Chondrocyte (in vitro differentiated cells): ENCODE data around the gene CBL. TPM values are rescaled to one million over a fixed set of nuclear protein-coding genes. Genes with fewer than 3 reads are reported as not detected.
A peak's percentile ranks its signal among the peaks of the same experiment; 100 is the strongest.
"Not testable (repeated sequence)": the region's sequence is repeated elsewhere in the genome, so short reads cannot be mapped to it uniquely, and the experiment has no call there.

ENCODE experiments used
- DNase-seq: peaks from one replicate; pipeline ENCODE4 v3.0.0; 2021; ENCODE audit warnings: mixed read lengths, low spot score
- H3K27ac Mint-ChIP-seq: one replicate; pipeline ENCODE4 v1.8.0; 2021; ENCODE audit warnings: mild to moderate bottlenecking, moderate library complexity, mixed read lengths; ENCODE audit not compliant: unreplicated experiment
- H3K27me3 Mint-ChIP-seq: 2 replicates; pipeline ENCODE4 v1.8.0; 2021; ENCODE audit warnings: low read depth, mixed read lengths
- H3K36me3 Mint-ChIP-seq: 2 replicates; pipeline ENCODE4 v1.8.0; 2021; ENCODE audit warnings: low read depth, mixed read lengths
- H3K4me1 Mint-ChIP-seq: 2 replicates; pipeline ENCODE4 v1.8.0; 2021; ENCODE audit warnings: low read depth, mild to moderate bottlenecking, mixed read lengths
- H3K4me3 Mint-ChIP-seq: one replicate; pipeline ENCODE4 v1.8.0; 2021; ENCODE audit warnings: mild to moderate bottlenecking, moderate library complexity, mixed read lengths; ENCODE audit not compliant: unreplicated experiment
- H3K9me3 Mint-ChIP-seq: 2 replicates; pipeline ENCODE4 v1.8.0; 2021; ENCODE audit warnings: low read depth, mixed read lengths
- total RNA-seq: library from RNA; stranded (reverse); gene quantifications from 3 replicates; pipeline ENCODE4 v1.2.1, GENCODE V29; 2021
- TF ChIP-seq, protein P1 (sequence below): fragments of 200-600 bp; sonication (generic); IDR thresholded peaks from 2 replicates; pipeline ENCODE4 v1.5.0; 2021; ENCODE audit warnings: antibody characterized with exemption, mild to moderate bottlenecking, moderate library complexity

Gene CBL
- total RNA-seq, 1 donor from 2014 or later, result 25.8 TPM

- no peaks in the 10 kb centered on the region for H3K36me3 Mint-ChIP-seq
- H3K9me3 Mint-ChIP-seq, result no peaks in the 10 kb centered on the region
- TF ChIP-seq, protein P1, sequence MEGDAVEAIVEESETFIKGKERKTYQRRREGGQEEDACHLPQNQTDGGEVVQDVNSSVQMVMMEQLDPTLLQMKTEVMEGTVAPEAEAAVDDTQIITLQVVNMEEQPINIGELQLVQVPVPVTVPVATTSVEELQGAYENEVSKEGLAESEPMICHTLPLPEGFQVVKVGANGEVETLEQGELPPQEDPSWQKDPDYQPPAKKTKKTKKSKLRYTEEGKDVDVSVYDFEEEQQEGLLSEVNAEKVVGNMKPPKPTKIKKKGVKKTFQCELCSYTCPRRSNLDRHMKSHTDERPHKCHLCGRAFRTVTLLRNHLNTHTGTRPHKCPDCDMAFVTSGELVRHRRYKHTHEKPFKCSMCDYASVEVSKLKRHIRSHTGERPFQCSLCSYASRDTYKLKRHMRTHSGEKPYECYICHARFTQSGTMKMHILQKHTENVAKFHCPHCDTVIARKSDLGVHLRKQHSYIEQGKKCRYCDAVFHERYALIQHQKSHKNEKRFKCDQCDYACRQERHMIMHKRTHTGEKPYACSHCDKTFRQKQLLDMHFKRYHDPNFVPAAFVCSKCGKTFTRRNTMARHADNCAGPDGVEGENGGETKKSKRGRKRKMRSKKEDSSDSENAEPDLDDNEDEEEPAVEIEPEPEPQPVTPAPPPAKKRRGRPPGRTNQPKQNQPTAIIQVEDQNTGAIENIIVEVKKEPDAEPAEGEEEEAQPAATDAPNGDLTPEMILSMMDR, result no peak
- peaks cover 21% of the 10 kb centered on the region for H3K4me1 Mint-ChIP-seq
- no peak overlapping the region for H3K4me3 Mint-ChIP-seq
- DNase-seq, result no peak
- H3K27me3 Mint-ChIP-seq, result no peaks in the 10 kb centered on the region
- peak overlapping the region; percentile 37 for H3K27ac Mint-ChIP-seq
Observed at GRCh38 chr11:119218141-119218878, 12.2 kb downstream of the CBL start.

- H3K4me1 Mint-ChIP-seq, result peaks cover 38% of the 10 kb centered on the region
- no peaks in the 10 kb centered on the region for H3K27me3 Mint-ChIP-seq
- peak overlapping the region; percentile 75 for H3K27ac Mint-ChIP-seq
- H3K4me3 Mint-ChIP-seq, result no peak overlapping the region
- no peaks in the 10 kb centered on the region for H3K9me3 Mint-ChIP-seq
- no peak for DNase-seq
- TF ChIP-seq, protein P1, result no peak
- H3K36me3 Mint-ChIP-seq, result peaks cover 2% of the 10 kb centered on the region
Observed at GRCh38 chr11:119222308-119222707, 16.2 kb downstream of the CBL start.

DNA sequence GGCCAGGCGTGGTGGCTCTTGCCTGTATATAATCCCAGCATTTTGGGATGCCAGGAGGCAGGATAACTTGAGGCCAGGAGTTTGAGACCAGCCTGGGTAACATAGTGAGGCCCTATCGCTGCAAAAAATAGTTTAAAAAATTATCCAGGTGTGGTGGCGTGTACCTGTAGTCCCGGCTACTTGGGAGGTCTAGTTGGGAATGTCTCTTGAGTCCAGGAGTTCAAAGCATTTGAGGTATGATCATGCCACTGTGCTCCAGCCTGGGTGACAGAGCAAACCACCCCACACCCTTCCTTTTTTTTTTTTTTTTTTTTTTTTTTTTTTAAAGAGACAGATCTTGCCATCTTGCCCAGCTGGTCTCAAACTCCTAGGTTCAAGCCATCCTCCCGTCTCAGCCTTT is 16.8 kb downstream of the CBL start:
- H3K4me3 Mint-ChIP-seq, result no peak overlapping the region

GRCh38 chr11:119223856-119224255 is 17.7 kb downstream of the CBL start:
- peaks cover 2% of the 10 kb centered on the region for H3K36me3 Mint-ChIP-seq
- no peaks in the 10 kb centered on the region for H3K27me3 Mint-ChIP-seq
- no peak overlapping the region for H3K4me3 Mint-ChIP-seq
- peak overlapping the region; percentile 8 for H3K27ac Mint-ChIP-seq
- peaks cover 29% of the 10 kb centered on the region for H3K4me1 Mint-ChIP-seq
- H3K9me3 Mint-ChIP-seq, result no peaks in the 10 kb centered on the region
- no peak for DNase-seq
- TF ChIP-seq, protein P1, result no peak

More for the DNA sequence above, 16.8 kb downstream of the CBL start:
- no peak for DNase-seq
- TF ChIP-seq, protein P1, result no peak
- H3K36me3 Mint-ChIP-seq, result peaks cover 2% of the 10 kb centered on the region
- peaks cover 36% of the 10 kb centered on the region for H3K4me1 Mint-ChIP-seq
- H3K27me3 Mint-ChIP-seq, result no peaks in the 10 kb centered on the region
- no peaks in the 10 kb centered on the region for H3K9me3 Mint-ChIP-seq
- no peak overlapping the region for H3K27ac Mint-ChIP-seq

DNA sequence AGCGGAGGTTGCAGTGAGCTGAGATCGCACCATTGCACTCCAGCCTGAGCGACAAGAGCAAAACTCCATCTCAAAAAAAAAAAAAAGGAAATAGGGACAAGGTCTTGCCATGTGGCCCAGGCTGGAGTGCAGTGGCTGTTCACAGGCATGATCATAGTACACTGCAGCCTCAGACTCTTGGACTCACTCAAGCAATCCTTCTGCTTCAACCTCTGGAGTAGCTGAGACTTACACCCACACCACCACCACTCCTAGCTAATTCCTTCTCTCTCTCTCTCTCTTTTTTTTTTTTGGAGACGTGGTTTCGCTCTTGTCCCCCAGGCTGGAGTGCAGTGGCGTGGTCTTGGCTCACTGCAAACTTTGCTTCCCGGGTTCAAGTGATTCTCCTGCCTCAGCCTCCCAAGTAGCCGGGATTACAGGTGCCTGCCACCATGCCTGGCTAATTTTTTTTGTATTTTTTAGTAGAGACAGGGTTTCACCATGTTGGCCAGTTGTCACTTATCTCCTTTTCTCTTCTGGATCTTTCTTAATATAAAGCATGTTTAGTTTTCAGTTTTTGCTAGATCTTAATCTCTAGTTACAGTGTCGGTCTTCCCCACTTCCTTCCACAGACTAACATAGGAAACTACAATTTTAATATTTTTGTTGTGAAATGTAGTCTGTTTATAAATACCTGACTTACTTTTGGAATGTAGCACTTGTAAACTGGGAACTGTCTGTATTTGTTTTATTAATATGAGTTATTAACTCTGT is 22.6 kb downstream of the CBL start:
- DNase-seq, H3K27ac Mint-ChIP-seq, H3K9me3 Mint-ChIP-seq, H3K36me3 Mint-ChIP-seq, H3K4me3 Mint-ChIP-seq, H3K27me3 Mint-ChIP-seq: not testable (repeated sequence)
- H3K4me1 Mint-ChIP-seq, result peaks cover 29% of the 10 kb centered on the region
